Measurements from ENCODE around the gene DEXI.

Gene DEXI

DNA sequence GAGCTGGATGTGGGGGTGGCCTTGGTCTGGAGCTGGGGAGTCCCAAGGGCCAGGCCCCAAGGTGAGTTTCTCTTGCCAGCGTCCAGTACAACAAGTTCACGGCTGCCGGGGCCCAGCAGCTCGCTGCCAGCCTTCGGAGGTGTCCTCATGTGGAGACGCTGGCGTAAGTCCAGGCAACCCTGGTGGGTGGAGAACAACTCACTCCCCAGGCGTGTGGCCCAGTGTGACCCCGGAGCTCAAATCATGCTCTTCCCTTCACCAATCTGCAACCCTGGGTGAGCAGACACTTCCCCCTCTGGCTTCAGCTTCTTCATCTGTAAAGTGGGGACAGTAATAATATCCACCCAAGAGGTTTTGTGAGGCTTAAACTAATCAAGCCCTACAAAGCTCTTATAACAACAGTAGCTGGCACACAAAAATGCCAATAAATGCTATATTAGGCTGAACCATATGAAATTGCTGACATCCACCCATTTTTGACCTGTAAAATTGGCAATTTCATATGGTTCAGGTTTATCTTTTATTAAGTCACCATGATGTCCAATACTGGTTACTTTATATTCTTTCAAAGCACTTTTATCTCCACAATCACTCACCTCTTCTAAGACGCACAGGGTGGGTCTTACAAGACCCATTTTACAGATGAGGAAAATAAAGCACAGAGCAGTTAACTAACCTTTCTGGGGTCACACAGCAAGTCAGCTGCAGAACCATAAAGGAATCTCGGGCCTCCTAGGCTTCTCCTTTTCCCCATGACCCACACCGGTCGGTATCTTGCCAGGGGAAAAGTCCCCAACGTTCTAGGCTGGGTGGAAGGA is 19.7 kb downstream of the DEXI start:
- no peaks in the 10 kb centered on the region for H4K20me1 ChIP-seq (ENCODE audit: low read depth, low read length)
- no peaks in the 10 kb centered on the region for H3K9me3 ChIP-seq (ENCODE audit: insufficient read depth, low read length)
- no peaks in the 10 kb centered on the region for H3K36me3 ChIP-seq (ENCODE audit: low read length)
- no peaks in the 10 kb centered on the region for H3K79me2 ChIP-seq (ENCODE audit: insufficient read depth, low read length)
- no peak overlapping the region for H3K27ac ChIP-seq (ENCODE audit: low read depth, low read length)
- H3F3A ChIP-seq (ENCODE audit: insufficient read depth), result no peaks in the 10 kb centered on the region
- H2AFZ ChIP-seq (ENCODE audit: low read depth, low read length, severe bottlenecking), result no peak overlapping the region
- no peaks in the 10 kb centered on the region for H3K27me3 ChIP-seq (ENCODE audit: low read length)
- H3K9ac ChIP-seq (ENCODE audit: low read length), result no peak overlapping the region
- no peak overlapping the region for H3K4me3 ChIP-seq (ENCODE audit: insufficient read depth, low read length, poor library complexity, severe bottlenecking)
- H3K4me2 ChIP-seq (ENCODE audit: low read depth, low read length, poor library complexity, severe bottlenecking), result no peak overlapping the region
- TF ChIP-seq EZH2phosphoT487 (conservative IDR thresholded peaks at IDR 0.05; ENCODE audit: low read length), result no peak
- TF ChIP-seq, protein P1, sequence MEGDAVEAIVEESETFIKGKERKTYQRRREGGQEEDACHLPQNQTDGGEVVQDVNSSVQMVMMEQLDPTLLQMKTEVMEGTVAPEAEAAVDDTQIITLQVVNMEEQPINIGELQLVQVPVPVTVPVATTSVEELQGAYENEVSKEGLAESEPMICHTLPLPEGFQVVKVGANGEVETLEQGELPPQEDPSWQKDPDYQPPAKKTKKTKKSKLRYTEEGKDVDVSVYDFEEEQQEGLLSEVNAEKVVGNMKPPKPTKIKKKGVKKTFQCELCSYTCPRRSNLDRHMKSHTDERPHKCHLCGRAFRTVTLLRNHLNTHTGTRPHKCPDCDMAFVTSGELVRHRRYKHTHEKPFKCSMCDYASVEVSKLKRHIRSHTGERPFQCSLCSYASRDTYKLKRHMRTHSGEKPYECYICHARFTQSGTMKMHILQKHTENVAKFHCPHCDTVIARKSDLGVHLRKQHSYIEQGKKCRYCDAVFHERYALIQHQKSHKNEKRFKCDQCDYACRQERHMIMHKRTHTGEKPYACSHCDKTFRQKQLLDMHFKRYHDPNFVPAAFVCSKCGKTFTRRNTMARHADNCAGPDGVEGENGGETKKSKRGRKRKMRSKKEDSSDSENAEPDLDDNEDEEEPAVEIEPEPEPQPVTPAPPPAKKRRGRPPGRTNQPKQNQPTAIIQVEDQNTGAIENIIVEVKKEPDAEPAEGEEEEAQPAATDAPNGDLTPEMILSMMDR (IDR thresholded peaks at IDR 0.05; ENCODE audit: insufficient read depth, low read length, poor library complexity, severe bottlenecking), result no peak
- no peaks in the 10 kb centered on the region for H3K9me2 ChIP-seq (replicated peaks; ENCODE audit: insufficient read depth, low read length)

DNA sequence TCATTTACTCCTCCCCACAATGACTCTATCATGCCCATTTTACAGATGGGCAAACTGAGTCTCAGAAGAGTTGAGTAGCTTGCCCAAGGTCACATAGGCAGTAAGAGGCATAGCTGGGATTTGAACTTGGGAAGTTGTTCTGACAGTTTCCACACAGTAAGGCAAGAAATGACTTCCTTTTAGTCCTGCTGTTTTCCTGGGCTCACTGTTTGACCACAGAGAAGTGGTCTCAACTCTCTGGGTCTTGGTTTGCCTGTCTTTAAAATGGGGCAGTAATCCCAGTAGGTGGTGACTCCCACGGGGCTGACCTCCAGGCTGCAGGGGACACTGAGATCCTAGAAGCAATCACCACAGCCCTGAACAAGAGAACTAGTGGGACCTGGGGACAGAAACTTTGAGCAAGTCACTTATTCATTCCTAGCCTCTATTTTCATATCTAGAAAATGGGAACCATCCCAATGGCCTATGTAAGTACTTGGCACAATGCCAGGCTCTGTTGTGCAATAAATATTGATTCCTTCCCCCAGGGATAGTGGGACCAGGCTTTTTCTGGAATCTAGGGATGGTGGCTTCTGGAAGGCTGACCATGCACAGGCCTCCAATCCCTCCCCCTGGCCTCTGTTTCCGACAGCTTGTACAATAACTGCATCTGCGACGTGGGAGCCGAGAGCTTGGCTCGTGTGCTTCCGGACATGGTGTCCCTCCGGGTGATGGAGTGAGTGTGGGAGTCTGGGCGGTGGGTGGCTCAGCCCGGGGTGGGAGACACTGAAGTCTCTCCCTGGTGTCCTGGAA is 20.5 kb downstream of the DEXI start:
- Histone ChIP-seq H3K9me3 (ENCODE audit: insufficient read depth, low read length) (no peaks in the 10 kb centered on the region), H3F3A (ENCODE audit: insufficient read depth) (no peaks in the 10 kb centered on the region), H3K36me3 (ENCODE audit: low read length) (no peaks in the 10 kb centered on the region), H3K27me3 (ENCODE audit: low read length) (no peaks in the 10 kb centered on the region), H3K4me2 (ENCODE audit: low read depth, low read length, poor library complexity, severe bottlenecking) (no peak overlapping the region), H3K9me2 (replicated peaks; ENCODE audit: insufficient read depth, low read length) (no peaks in the 10 kb centered on the region), H3K79me2 (ENCODE audit: insufficient read depth, low read length) (no peaks in the 10 kb centered on the region), H2AFZ (ENCODE audit: low read depth, low read length, severe bottlenecking) (no peak overlapping the region), H3K4me3 (ENCODE audit: insufficient read depth, low read length, poor library complexity, severe bottlenecking) (no peak overlapping the region), H3K9ac (ENCODE audit: low read length) (no peak overlapping the region), H4K20me1 (ENCODE audit: low read depth, low read length) (no peaks in the 10 kb centered on the region), H3K27ac (ENCODE audit: low read depth, low read length) (no peak overlapping the region)
- no peak for TF ChIP-seq EZH2phosphoT487 (conservative IDR thresholded peaks at IDR 0.05; ENCODE audit: low read length)
- TF ChIP-seq, protein P1 (IDR thresholded peaks at IDR 0.05; ENCODE audit: insufficient read depth, low read length, poor library complexity, severe bottlenecking), result no peak

GRCh38 chr16:10920726-10921427 is 21.4 kb downstream of the DEXI start:
- Histone ChIP-seq H3K9ac (ENCODE audit: low read length) (no peak overlapping the region), H4K20me1 (ENCODE audit: low read depth, low read length) (no peaks in the 10 kb centered on the region), H3K4me2 (ENCODE audit: low read depth, low read length, poor library complexity, severe bottlenecking) (no peak overlapping the region), H3K79me2 (ENCODE audit: insufficient read depth, low read length) (no peaks in the 10 kb centered on the region), H3K9me2 (replicated peaks; ENCODE audit: insufficient read depth, low read length) (no peaks in the 10 kb centered on the region), H3K36me3 (ENCODE audit: low read length) (no peaks in the 10 kb centered on the region), H2AFZ (ENCODE audit: low read depth, low read length, severe bottlenecking) (no peak overlapping the region), H3K27ac (ENCODE audit: low read depth, low read length) (no peak overlapping the region), H3K4me3 (ENCODE audit: insufficient read depth, low read length, poor library complexity, severe bottlenecking) (no peak overlapping the region), H3K27me3 (ENCODE audit: low read length) (no peaks in the 10 kb centered on the region), H3K9me3 (ENCODE audit: insufficient read depth, low read length) (no peaks in the 10 kb centered on the region), H3F3A (ENCODE audit: insufficient read depth) (no peaks in the 10 kb centered on the region)
- TF ChIP-seq, protein P1 (IDR thresholded peaks at IDR 0.05; ENCODE audit: insufficient read depth, low read length, poor library complexity, severe bottlenecking), result no peak
- no peak for TF ChIP-seq EZH2phosphoT487 (conservative IDR thresholded peaks at IDR 0.05; ENCODE audit: low read length)
